Measurements from ENCODE around the gene ASH1L.
A peak's percentile ranks its signal among the peaks of the same experiment; 100 is the strongest.
"Not testable (repeated sequence)": the region's sequence is repeated elsewhere in the genome, so short reads cannot be mapped to it uniquely, and the experiment has no call there.

ASH1L gene, protein sequence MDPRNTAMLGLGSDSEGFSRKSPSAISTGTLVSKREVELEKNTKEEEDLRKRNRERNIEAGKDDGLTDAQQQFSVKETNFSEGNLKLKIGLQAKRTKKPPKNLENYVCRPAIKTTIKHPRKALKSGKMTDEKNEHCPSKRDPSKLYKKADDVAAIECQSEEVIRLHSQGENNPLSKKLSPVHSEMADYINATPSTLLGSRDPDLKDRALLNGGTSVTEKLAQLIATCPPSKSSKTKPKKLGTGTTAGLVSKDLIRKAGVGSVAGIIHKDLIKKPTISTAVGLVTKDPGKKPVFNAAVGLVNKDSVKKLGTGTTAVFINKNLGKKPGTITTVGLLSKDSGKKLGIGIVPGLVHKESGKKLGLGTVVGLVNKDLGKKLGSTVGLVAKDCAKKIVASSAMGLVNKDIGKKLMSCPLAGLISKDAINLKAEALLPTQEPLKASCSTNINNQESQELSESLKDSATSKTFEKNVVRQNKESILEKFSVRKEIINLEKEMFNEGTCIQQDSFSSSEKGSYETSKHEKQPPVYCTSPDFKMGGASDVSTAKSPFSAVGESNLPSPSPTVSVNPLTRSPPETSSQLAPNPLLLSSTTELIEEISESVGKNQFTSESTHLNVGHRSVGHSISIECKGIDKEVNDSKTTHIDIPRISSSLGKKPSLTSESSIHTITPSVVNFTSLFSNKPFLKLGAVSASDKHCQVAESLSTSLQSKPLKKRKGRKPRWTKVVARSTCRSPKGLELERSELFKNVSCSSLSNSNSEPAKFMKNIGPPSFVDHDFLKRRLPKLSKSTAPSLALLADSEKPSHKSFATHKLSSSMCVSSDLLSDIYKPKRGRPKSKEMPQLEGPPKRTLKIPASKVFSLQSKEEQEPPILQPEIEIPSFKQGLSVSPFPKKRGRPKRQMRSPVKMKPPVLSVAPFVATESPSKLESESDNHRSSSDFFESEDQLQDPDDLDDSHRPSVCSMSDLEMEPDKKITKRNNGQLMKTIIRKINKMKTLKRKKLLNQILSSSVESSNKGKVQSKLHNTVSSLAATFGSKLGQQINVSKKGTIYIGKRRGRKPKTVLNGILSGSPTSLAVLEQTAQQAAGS (N-terminal part only)

DNA sequence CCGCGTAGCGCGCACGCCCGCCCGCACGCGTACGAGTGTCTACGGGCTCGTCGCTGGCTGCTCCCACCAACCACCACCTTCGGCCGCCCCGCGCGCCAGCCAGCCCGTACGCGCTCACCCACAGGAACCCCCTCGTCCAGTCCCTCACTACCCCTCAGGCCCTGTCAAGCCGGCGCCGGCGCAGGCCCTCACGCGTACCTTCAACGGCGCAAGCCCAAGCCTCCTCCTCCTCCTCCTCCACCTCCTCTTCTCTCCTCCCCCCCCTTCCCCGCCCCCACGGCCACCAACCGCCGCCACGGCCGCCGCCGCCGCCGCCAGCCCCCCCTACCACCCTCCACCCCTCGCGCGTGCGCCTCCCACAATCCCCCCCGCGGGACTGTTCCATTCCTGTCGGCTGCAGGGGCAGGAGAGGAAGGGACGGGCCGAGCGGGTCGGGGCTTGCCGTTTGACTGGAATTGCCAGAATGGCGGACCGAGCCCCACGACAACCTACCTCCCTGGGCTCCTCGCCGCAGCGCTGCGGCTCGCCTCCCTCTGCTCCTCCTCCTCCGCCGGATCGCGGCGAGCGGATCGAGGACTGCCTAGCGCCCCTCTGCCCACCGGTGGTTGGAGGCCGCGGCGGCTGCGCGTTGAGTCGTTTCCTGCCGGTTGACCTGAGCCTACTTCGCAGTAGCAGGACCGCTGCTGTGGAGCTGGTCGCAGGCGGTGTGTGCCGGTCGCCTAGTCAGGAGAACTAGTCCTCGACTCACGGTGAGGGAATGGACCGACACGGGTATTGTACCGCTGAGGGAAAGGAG, at the start of gene ASH1L:
Gene ASH1L, minus strand, starts transcription at position 223 of the 796 bp plus-strand sequence. CDS start 41,284 bp downstream, outside the sequence.
- H3K4me3 ChIP-seq (ENCODE audit: low read length): peak within 1 kb of the TSS; percentile 94
- TF ChIP-seq, protein P1, sequence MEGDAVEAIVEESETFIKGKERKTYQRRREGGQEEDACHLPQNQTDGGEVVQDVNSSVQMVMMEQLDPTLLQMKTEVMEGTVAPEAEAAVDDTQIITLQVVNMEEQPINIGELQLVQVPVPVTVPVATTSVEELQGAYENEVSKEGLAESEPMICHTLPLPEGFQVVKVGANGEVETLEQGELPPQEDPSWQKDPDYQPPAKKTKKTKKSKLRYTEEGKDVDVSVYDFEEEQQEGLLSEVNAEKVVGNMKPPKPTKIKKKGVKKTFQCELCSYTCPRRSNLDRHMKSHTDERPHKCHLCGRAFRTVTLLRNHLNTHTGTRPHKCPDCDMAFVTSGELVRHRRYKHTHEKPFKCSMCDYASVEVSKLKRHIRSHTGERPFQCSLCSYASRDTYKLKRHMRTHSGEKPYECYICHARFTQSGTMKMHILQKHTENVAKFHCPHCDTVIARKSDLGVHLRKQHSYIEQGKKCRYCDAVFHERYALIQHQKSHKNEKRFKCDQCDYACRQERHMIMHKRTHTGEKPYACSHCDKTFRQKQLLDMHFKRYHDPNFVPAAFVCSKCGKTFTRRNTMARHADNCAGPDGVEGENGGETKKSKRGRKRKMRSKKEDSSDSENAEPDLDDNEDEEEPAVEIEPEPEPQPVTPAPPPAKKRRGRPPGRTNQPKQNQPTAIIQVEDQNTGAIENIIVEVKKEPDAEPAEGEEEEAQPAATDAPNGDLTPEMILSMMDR (conservative IDR thresholded peaks at IDR 0.05; ENCODE audit: low read length): no peak
- DNase-seq (ENCODE audit: low read depth): peak; percentile 93

DNA sequence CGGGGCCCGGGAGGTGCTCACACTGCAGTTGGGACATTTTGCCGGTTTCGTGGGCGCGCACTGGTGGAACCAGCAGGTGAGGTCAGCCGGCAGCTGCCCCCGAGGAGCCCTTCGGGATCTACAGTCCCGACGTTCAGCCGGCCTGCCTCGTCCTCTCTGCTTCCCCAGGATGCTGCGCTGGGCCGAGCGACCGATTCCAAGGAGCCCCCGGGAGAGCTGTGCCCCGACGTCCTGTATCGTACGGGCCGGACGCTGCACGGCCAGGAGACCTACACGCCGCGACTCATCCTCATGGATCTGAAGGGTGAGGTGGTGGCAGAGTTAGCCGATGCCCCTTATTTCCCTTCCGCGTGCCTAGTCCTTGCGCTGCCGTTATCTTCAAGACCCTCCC, 47.6 kb upstream of the ASH1L start:
- DNase-seq (ENCODE audit: low read depth): not testable (repeated sequence)

DNA sequence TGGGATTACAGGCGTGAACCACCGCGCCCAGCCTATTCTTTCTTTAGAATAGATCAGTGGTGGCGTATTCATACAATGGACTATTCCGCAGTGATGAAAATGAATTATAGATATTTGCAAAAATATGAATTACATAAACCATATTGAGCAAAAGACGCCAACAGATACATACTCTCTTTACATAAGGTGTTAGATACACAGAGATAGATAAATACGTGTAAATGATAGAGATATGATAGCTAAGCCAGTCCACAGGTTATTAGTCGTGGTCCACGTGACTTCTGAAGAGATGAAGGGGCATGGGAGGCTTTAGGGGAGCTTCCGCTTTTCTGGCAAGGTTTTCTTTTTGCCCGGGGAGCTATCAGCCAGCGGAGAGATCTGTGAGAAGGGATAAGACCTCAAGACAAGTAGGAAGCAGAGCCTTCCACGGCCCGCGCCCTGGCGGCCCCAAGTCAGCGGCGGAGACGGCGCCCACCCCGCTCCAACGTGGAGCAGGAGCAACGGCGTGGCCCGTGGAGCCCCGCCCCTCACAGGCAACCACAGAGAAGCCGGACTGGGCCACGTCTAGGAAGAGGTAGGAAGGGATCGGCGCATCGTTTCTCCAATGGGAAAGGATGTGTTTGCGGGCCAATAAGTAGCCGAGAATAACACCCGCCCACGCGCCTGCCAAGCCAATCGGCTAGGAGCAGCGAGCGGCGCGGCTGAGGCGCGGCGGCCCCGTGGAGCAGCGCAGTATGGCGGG, 47.1 kb upstream of the ASH1L start, which contains the start of gene MSTO1:
Gene MSTO1, plus strand, starts transcription at position 704 of the 742 bp plus-strand sequence. Its CDS starts 31 bp downstream, at position 735.
- DNase-seq (ENCODE audit: low read depth): peak; percentile 97
- H3K4me3 ChIP-seq (ENCODE audit: low read length): peak within 1 kb of the TSS; percentile 74
- TF ChIP-seq, protein P1 (conservative IDR thresholded peaks at IDR 0.05; ENCODE audit: low read length): no peak

More for the DNA sequence above, 47.6 kb upstream of the ASH1L start:
- peak overlapping the region; percentile 57 for H3K4me3 ChIP-seq (ENCODE audit: low read length)

DNA sequence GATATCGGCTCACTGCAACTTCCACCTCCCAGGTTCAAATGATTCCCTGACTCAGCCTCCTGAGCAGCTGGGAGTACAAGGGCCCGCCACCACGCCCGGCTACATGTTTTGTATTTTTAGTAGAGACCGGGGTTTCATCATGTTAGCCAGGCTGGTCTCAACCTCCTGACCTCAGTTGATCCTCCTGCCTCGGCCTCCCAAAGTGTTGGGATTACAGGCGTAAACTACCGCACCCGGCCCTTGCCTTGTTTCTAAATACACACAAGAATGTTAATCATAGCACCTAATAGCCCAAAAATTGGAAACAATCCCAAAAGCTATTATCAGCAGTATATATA, 46.3 kb upstream of the ASH1L start:
- no peak for DNase-seq (ENCODE audit: low read depth)
- no peak overlapping the region for H3K4me3 ChIP-seq (ENCODE audit: low read length)
- TF ChIP-seq, protein P1 (conservative IDR thresholded peaks at IDR 0.05; ENCODE audit: low read length): no peak

DNA sequence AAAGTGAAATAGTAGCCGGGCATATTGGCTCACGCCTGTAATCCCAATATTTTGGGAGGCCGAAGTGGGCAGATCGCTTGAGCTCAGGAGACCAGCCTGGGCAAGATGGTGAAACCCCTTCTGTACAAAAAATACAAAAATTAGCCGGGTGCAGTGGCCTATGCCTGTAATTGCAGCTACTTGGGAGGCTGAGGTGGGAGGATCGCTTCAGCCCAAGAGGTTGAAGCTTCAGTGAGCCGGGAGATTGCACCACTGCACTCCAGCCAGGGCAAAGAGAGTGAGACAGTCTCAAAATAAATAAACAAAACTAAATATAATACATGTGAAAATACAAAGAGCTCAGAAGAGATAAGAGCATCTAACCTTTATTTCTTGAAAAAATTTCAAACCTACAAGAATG, 45.1 kb upstream of the ASH1L start:
- TF ChIP-seq, protein P1 (conservative IDR thresholded peaks at IDR 0.05; ENCODE audit: low read length): no peak
- H3K4me3 ChIP-seq (ENCODE audit: low read length): no peak overlapping the region
- no peak for DNase-seq (ENCODE audit: low read depth)

DNA sequence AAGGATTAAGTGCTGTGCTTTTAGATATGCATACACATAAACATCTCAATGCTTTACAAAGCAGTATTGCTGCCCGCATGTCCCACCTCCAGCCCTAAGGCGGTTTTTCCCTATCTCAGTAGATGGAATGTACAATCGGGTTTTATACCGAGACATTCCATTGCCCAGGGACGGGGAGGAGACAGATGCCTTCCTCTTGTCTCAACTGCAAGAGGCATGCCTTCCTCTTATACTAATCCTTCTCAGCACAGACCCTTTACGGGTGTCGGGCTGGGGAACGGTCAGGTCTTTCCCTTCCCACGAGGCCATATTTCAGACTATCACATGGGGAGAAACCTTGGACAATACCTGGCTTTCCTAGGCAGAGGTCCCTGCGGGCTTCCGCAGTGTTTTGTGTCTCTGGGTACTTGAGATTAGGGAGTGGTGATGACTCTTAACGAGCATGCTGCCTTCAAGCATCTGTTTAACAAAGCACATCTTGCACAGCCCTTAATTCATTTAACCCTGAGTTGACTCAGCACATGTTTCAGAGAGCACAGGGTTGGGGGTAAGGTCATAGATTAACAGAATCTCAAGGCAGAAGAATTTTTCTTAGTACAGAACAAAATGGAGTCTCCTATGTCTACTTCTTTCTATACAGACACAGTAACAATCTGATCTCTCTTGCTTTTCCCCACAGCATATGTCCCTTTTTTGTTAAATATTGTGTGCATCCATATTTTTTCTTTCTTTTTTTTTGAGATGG, 37.4 kb upstream of the ASH1L start:
- DNase-seq (ENCODE audit: low read depth); H3K4me3 ChIP-seq (ENCODE audit: low read length): not testable (repeated sequence)

All from AG10803 (cell line).